Astrocyte (in vitro differentiated cells and primary cell): ENCODE measurements around the gene BICD1. TPM values are rescaled to one million over a fixed set of nuclear protein-coding genes. Genes with fewer than 3 reads are reported as not detected.

ENCODE experiments used
- DNase-seq: peaks from one replicate; pipeline ENCODE4 v3.0.0-alpha.2; 2010; ENCODE audit warnings: low read depth
- FAIRE-seq: peaks from 2 replicates; lab custom pipeline; 2011; peaks lifted over from hg19 to GRCh38; lab: Jason Lieb, UNC
- H2AFZ ChIP-seq: 2 replicates; pipeline ENCODE4 v1.6.0; 2012; ENCODE audit warnings: low read depth, low read length, inconsistent platforms
- H3K27ac ChIP-seq: 2 replicates; pipeline ENCODE4 v1.5.1; 2011; ENCODE audit warnings: low read depth, low read length, inconsistent platforms
- H3K27me3 ChIP-seq: 2 replicates; pipeline ENCODE4 v1.6.0; 2011; ENCODE audit warnings: low read length, inconsistent platforms; ENCODE audit not compliant: insufficient read depth
- H3K36me3 ChIP-seq: 2 replicates; pipeline ENCODE4 v1.5.1; 2011; ENCODE audit warnings: low read length, inconsistent platforms; ENCODE audit not compliant: insufficient read depth
- H3K4me1 ChIP-seq: 2 replicates; pipeline ENCODE4 v1.5.1; 2011; ENCODE audit warnings: low read length, inconsistent platforms; ENCODE audit not compliant: insufficient read depth
- H3K4me2 ChIP-seq: 2 replicates; pipeline ENCODE4 v1.6.0; 2012; ENCODE audit warnings: low read length, inconsistent platforms
- H3K4me3 ChIP-seq: 2 replicates; pipeline ENCODE4 v1.5.1; 2011; ENCODE audit warnings: low read depth, mild to moderate bottlenecking, low read length, inconsistent platforms; ENCODE audit not compliant: insufficient read depth
- H3K79me2 ChIP-seq: 2 replicates; pipeline ENCODE4 v1.6.0; 2012; ENCODE audit warnings: mild to moderate bottlenecking, low read length, inconsistent platforms; ENCODE audit not compliant: insufficient read depth
- H3K9ac ChIP-seq: 2 replicates; pipeline ENCODE4 v1.6.0; 2012; ENCODE audit warnings: mild to moderate bottlenecking, low read length, inconsistent platforms
- H3K9me3 ChIP-seq: 2 replicates; pipeline ENCODE4 v1.5.1; 2012; ENCODE audit warnings: low read depth, mild to moderate bottlenecking, low read length, inconsistent platforms; ENCODE audit not compliant: insufficient read depth
- H4K20me1 ChIP-seq: 2 replicates; pipeline ENCODE4 v1.6.0; 2012; ENCODE audit warnings: low read length, inconsistent platforms; ENCODE audit not compliant: insufficient read depth
- H3K27ac Mint-ChIP-seq: one replicate; pipeline ENCODE4 v1.8.0; 2021; ENCODE audit warnings: mild to moderate bottlenecking, mixed read lengths; ENCODE audit not compliant: unreplicated experiment
- H3K27me3 Mint-ChIP-seq: one replicate; pipeline ENCODE4 v1.8.0; 2021; ENCODE audit warnings: low read depth, mixed read lengths; ENCODE audit not compliant: unreplicated experiment
- H3K36me3 Mint-ChIP-seq: one replicate; pipeline ENCODE4 v1.8.0; 2021; ENCODE audit warnings: low read depth, mixed read lengths; ENCODE audit not compliant: unreplicated experiment
- H3K4me1 Mint-ChIP-seq: one replicate; pipeline ENCODE4 v1.8.0; 2021; ENCODE audit warnings: low read depth, mixed read lengths; ENCODE audit not compliant: unreplicated experiment
- H3K4me3 Mint-ChIP-seq: one replicate; pipeline ENCODE4 v1.8.0; 2021; ENCODE audit warnings: mild to moderate bottlenecking, moderate library complexity, mixed read lengths; ENCODE audit not compliant: unreplicated experiment
- H3K9me3 Mint-ChIP-seq: one replicate; pipeline ENCODE4 v1.8.0; 2021; ENCODE audit warnings: mild to moderate bottlenecking, mixed read lengths; ENCODE audit not compliant: unreplicated experiment
- CTCF ChIP-seq: IDR thresholded peaks from 2 replicates; pipeline ENCODE4 v1.5.1; 2011; ENCODE audit warnings: low read depth, mild to moderate bottlenecking, inconsistent platforms, low read length, moderate library complexity; ENCODE audit not compliant: insufficient read depth
- EZH2 ChIP-seq: IDR thresholded peaks from 2 replicates; pipeline ENCODE4 v1.6.1; 2012; ENCODE audit warnings: mild to moderate bottlenecking, low read length, inconsistent platforms; ENCODE audit not compliant: insufficient read depth
- total RNA-seq: library from RNA; stranded (reverse); gene quantifications from 2 replicates; pipeline ENCODE4 v1.2.1, GENCODE V29; 2021

Gene BICD1
- total RNA-seq, 1 donor from 2014 or later: 28.7 TPM

- H3K9ac ChIP-seq: peak overlapping the region; percentile 56
- Mint-ChIP-seq H3K27ac (no peak overlapping the region), H3K36me3 (peaks cover 7% of the 10 kb centered on the region), H3K4me3 (no peak overlapping the region), H3K27me3 (no peaks in the 10 kb centered on the region), H3K4me1 (peaks cover 27% of the 10 kb centered on the region), H3K9me3 (no peaks in the 10 kb centered on the region)
- H3K4me1 ChIP-seq: peaks cover 32% of the 10 kb centered on the region
- H4K20me1 ChIP-seq: peaks cover 19% of the 10 kb centered on the region
- no peaks in the 10 kb centered on the region for H3K27me3 ChIP-seq
- H3K9me3 ChIP-seq: no peaks in the 10 kb centered on the region
- peak overlapping the region; percentile 75 for H3K27ac ChIP-seq
- H3K36me3 ChIP-seq: peaks cover 2% of the 10 kb centered on the region
- DNase-seq (no peak), FAIRE-seq (no peak)
- no peak overlapping the region for H2AFZ ChIP-seq
- peak overlapping the region; percentile 79 for H3K4me2 ChIP-seq
- no peak overlapping the region for H3K4me3 ChIP-seq
- H3K79me2 ChIP-seq: peaks cover 73% of the 10 kb centered on the region
- TF ChIP-seq EZH2 (no peak), CTCF (no peak)
Measured at GRCh38 chr12:32117316-32117715, 10.7 kb downstream of the BICD1 start.

GRCh38 chr12:32118806-32119205 is 12.2 kb downstream of the BICD1 start:
- H3K36me3 ChIP-seq: peaks cover 2% of the 10 kb centered on the region
- no peaks in the 10 kb centered on the region for H3K27me3 ChIP-seq
- peaks cover 27% of the 10 kb centered on the region for H3K4me1 Mint-ChIP-seq
- TF ChIP-seq CTCF: no peak
- TF ChIP-seq EZH2: no peak
- no peaks in the 10 kb centered on the region for H3K9me3 ChIP-seq
- peaks cover 72% of the 10 kb centered on the region for H3K79me2 ChIP-seq
- peaks cover 26% of the 10 kb centered on the region for H4K20me1 ChIP-seq
- no peak overlapping the region for H3K27ac Mint-ChIP-seq
- no peak overlapping the region for H3K27ac ChIP-seq
- H3K9me3 Mint-ChIP-seq: no peaks in the 10 kb centered on the region
- H3K9ac ChIP-seq: no peak overlapping the region
- H3K27me3 Mint-ChIP-seq: no peaks in the 10 kb centered on the region
- no peak for FAIRE-seq
- H2AFZ ChIP-seq: no peak overlapping the region
- H3K4me3 ChIP-seq: no peak overlapping the region
- H3K4me2 ChIP-seq: no peak overlapping the region
- peaks cover 7% of the 10 kb centered on the region for H3K36me3 Mint-ChIP-seq
- no peak overlapping the region for H3K4me3 Mint-ChIP-seq
- H3K4me1 ChIP-seq: peaks cover 32% of the 10 kb centered on the region
- no peak for DNase-seq

GRCh38 chr12:32120419-32120818 is 13.8 kb downstream of the BICD1 start:
- DNase-seq (no peak), FAIRE-seq (no peak)
- Histone ChIP-seq H4K20me1 (peaks cover 37% of the 10 kb centered on the region), H3K9ac (no peak overlapping the region), H3K9me3 (no peaks in the 10 kb centered on the region), H3K36me3 (peaks cover 2% of the 10 kb centered on the region), H3K27me3 (no peaks in the 10 kb centered on the region), H3K4me3 (no peak overlapping the region), H2AFZ (no peak overlapping the region), H3K4me2 (peak overlapping the region; percentile 33), H3K27ac (no peak overlapping the region), H3K79me2 (peaks cover 78% of the 10 kb centered on the region), H3K4me1 (peaks cover 33% of the 10 kb centered on the region)
- H3K4me3 Mint-ChIP-seq: peak overlapping the region; percentile 22
- H3K27me3 Mint-ChIP-seq: no peaks in the 10 kb centered on the region
- H3K27ac Mint-ChIP-seq: no peak overlapping the region
- no peak for TF ChIP-seq EZH2
- TF ChIP-seq CTCF: no peak
- peaks cover 25% of the 10 kb centered on the region for H3K4me1 Mint-ChIP-seq
- H3K9me3 Mint-ChIP-seq: no peaks in the 10 kb centered on the region
- peaks cover 7% of the 10 kb centered on the region for H3K36me3 Mint-ChIP-seq
